Stimulated activated CD4-positive, alpha-beta T cell treated with anti-CD3 and anti-CD28 coated beads, Interleukin-4, amount 100 ng/mL, for 1 hour (primary cell): Measurements from ENCODE around the gene GPHA2.
A peak's percentile ranks its signal among the peaks of the same experiment; 100 is the strongest.

Source experiments
- DNase-seq: peaks from one replicate; pipeline ENCODE4 v3.0.0-alpha.2; 2020

Gene GPHA2

DNA sequence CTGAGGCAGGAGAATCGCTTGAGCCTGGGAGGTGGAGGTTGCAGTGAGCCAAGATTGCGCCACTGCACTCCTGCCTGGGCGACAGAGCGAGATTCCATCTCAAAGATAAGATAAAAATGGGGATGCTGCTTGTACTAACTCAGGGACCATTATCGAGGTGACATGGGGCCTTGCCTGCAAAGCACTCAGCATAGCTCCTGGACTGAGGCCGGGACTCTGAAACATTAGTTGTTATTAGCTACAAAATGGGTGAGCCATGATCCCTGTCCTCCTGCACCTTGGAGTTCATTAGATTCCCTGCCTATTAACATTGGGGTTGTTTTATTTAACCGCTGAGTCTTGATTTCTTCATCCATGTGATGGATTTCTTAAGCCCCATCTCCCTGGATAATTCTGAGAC lies 6.1 kb downstream of the GPHA2 start:
- no peak for DNase-seq

DNA sequence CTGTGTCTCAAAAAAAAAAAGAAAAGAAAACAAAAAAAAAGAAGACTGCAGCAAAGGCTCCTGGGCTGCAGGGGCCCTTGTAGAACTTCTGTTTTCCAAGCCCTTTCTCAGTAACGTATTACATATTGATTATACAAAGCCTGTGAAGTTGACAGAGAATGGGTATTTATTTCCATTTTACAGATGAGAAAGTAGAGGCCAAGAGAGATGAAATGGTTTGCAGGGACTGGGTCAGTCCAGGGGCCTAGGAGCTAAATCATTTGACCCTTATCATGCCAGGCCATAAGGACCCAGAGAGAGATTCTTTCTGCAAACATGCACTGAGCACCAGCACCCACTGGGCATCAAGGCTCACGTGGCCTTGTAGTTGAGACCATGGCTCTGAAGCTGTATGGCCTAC lies 6.7 kb downstream of the GPHA2 start:
- DNase-seq, result no peak

DNA sequence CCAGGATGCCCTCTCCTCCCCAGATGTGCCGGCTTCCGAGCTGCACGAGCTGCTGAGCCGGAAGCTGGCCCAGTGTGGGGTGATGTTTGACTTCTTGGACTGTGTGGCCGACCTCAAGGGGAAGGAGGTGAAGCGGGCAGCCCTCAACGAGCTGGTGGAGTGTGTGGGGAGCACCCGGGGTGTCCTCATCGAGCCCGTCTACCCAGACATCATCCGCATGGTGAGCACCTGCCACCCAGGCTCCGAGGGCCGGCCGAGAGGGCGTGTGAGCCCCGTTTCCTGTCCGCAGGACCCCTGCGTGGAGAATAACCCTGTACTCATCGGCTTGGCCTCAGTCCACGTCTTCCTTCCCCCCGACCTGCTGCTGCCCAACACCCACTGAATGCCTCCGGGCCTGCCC lies 9.0 kb downstream of the GPHA2 start:
- DNase-seq, result no peak

DNA sequence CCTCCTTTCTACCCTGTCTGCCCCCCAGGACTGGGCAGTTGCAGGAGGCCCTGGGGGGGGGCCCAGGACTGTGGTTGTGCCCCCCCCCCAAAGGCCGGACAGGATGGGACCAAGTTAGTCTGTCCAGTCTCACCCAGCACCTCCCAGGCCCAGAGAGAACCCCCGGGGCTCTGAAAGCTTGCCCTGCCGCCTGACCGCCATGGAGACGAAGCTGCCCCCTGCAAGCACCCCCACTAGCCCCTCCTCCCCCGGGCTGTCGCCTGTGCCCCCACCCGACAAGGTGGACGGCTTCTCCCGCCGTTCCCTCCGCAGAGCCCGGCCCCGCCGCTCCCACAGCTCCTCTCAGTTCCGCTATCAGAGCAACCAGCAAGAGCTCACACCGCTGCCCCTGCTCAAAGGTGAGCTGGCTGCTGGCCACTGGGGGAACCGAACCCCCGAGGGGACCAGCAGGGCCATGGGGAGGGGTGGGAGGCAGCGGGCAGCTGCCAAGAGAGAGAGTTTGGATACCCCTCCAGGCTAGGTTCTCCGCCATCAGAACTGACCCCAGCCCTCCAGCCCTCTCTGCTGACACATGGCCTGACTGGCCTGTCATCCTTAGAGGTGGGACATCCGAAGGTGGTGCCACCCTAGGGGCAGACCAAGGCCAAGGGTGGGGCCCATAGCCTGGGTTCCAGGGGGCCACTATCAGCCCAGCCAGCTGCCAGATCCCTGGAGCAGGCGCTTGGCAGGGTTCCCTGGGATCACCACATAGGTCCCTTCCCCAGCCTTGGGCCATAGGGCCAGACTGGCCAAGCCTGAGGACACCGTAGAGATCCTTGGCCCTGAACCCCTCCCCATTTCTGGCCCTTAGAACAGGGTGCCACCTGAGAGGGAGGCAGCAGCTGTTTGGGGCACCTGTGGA lies 9.9 kb downstream of the GPHA2 start:
- DNase-seq, result no peak

DNA sequence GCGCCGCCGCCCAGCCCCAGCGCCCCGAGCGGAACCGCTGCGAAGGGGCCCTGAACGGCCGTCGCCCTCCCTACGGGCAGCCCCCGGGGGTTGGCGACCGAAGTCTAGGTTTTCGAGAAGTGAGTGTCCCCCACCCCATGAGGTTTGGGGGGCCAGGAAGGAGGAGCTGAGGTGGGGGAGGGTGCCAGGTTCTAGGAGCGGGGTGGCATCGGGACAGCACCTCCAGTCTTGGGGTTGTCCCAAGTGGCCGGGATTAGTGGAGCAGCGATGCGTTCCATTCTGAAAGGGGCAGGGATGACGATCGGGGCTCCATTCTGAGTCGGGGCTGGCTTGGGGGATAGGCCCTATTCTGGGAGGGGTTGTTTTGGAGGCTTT lies 10.8 kb downstream of the GPHA2 start:
- no peak for DNase-seq

DNA sequence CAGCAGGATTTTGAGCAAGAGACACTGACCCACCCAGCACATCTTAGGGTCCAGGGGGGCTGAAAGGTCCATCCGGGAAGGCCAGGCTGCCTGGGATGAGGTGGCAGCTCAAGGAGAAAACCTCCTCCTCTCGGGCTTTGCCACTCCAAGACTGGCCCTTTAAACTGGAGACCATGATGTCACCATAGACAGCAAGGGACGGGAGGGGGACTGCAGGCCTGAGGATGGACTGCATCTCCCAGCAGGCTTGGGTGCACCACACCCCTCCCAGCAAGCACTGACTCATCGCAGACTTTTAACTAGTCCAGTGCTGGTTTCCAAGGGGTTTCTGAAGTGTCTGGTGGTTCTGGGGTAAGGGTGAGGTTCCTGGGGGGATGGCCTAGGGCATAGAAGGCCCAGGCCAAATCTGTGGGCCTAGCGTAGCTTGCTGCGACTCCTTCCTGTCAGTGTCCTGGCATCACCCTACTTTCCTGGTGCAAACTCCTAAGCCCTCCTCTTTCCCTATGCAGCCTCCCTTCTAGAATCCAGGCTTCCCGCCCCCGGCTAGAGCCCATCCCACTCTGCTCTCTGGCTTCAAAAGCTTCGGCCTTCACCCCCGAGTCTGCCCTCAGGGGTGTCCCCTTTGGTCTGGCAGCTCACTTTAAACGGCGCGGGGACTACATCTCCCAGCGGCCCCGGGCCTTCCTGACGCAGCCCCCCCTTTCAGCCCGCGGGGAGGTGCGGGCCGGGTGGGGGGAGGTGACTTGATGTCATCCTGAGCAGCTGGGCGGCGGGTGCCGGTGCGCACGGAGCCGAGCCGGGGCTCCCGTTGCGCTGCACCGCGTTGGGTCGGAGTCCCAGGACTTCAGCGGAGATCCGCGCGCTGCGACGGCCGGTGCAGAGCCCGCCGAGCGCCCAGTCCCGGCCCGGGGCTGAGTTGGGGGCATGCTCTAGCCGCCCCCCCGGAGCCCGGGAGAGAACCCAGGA lies 11.5 kb downstream of the GPHA2 start, which contains the start of gene PPP2R5B:
PPP2R5B (plus strand) TSS at position 746 of the 966 bp plus-strand sequence. CDS start 1,046 bp downstream, outside the sequence.
- DNase-seq, result peak; percentile 90

DNA sequence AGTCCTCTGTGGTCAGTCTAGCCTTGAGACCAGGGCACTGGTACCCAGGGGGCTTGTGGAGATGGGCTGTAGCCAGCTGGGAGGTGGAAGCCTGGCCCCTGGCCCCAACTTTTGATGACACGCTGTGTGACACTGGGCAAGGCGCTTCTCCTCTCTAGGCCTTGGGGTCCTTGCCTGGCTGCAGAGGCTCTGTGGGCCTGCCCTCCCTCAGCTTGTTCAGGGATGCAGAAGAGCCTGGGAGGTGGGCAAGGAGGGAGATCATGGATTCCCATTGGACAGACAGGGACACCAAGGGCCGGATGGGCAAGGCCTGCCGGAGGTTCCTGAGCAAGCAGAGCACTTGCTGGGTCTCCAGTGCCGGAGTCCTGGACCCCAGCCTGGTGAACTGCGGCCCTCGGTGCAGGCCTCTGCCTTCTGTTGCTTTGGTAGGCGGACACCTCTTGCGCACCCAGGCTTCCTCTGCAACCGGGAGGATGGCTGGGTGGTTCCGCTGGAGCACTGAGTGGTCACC lies 12.5 kb downstream of the GPHA2 start:
- no peak for DNase-seq

DNA sequence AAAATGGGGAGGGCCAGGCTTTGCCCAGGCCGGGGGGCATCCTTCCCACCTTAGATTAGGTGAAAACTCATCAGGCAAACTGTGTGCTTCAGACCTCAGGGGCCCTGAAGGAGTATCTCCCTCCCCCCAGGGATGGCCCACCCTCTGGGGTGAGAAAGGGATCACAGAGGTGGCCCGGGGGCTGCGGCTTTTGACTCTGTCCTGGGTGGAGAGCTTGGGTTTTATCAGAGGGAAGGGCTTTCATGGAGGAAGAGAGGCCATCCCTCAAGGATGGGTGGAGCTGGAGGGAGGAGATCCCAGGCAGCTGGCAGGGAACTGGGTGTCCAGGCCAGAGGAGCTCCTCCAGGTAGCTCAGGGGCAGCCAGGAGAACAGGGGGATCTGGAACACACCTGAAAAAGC lies 14.3 kb downstream of the GPHA2 start:
- no peak for DNase-seq

DNA sequence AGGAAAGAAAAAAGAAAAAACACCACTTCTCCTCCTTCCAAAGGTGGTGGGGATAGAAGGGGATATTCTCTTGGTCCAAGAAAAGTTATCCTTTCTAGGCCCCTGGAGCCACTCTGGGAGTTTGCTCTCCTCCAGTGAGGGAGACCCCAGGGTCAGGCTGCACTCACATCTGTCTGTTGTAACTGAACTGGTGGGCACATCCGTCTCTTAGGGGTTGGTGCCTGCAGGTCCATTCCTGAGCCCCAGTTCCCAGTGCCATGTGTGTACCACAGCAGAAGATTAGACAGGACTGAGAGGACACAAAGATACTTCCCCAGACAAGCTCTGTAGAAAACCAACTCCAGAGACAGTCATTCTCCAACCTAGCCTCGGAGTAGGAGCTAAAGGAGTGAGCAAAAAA lies 15.6 kb downstream of the GPHA2 start:
- DNase-seq, result no peak

DNA sequence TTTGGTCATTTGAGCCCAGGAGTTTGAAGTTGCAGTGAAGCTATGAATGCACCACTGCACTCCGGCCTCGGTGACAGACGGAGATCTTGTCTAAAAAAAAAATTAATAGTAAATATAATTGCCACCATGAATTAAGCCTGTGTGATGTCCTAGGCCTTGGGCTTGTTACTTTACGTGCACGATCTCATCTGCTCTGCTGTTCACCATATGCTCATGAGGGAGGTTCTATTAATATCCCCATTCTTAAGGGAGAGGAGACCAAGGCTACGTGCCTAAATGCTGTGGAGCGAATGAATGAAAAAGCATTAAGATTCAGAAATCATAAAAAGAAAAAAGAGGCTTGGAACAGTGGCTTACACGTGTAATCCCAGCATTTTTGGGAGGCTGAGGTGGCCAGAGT lies 16.1 kb downstream of the GPHA2 start:
- no peak for DNase-seq

DNA sequence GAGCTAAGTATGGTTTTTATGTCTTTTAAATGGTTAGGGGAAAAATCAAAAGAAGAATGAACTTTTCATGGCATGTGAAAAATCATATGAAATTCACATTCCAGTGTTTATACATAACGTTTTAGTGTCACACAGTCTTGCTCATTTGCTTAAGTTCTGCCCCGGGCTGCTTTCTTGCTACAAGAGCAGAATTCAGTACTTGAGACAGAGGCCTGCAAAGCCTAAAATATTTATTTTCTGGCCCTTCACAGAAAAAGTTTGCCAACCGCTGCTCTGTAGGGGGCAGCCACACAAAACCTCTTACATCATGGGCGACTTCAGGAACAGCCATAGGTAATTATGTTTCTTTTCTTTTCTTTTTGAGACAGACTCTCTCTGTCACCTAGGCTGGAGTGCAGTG lies 17.7 kb downstream of the GPHA2 start:
- no peak for DNase-seq

DNA sequence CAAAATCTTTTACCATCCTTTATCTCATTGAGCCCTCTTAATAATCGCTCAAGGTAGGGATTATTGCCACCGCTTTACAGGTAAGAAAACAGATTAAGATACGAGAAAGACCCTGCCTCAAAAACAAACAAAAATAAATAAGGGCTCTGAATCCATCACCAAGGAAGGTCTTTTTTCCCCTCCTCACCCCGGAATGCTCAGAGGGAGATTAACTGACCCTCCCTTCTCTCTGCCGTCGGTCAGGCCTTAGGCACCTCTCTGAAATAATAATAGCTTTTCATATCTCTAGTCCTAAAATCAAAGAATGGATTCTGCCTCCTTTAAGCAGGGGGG lies 18.1 kb downstream of the GPHA2 start:
- DNase-seq, result no peak

DNA sequence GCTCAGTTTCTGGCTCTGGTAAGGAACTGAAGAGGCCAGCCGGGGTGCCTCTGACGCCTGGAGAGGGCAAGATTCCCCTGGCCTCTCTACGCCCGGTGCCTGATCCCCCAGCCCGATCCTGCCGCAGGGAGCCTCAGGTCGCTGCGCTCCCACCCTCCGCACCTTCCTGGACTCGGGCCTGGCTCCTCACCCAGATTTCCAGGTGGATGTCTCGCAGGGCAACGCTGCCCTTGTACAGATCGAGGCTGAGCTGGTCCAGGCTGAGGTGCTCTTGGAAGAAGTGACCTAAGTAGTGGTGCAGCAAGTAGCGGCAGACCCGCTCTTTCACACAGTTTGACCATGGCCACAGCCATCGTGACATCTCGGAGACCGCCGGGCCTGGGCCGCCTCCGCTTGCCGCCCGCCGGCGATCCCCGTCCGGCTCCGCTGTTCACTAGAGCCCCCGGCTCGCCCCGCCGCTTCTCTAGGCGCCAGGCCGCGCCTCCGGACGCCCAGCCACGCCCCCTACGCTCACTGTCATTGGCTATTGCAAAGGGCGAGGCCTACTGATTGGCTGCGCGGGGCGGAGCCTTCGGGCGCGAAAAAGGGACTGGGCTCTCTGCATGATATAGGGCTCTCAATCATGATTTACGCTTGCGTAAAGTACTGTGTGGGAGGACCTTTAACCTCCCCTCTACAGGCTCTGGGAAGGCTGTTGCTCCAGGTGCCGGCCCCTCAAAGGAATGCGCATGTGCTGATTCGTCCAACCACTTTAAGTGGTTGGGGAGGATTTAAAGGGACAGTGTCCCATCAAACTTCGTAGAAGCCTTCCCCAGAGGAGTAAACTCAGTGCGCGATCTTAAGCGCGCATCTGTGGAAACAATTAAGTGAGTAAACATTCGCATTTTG lies 18.7 kb downstream of the GPHA2 start, which contains the start of gene ATG2A:
ATG2A (minus strand) TSS at position 435 of the 888 bp plus-strand sequence; CDS start at position 361, 74 bp downstream.
- peak; percentile 99 for DNase-seq

DNA sequence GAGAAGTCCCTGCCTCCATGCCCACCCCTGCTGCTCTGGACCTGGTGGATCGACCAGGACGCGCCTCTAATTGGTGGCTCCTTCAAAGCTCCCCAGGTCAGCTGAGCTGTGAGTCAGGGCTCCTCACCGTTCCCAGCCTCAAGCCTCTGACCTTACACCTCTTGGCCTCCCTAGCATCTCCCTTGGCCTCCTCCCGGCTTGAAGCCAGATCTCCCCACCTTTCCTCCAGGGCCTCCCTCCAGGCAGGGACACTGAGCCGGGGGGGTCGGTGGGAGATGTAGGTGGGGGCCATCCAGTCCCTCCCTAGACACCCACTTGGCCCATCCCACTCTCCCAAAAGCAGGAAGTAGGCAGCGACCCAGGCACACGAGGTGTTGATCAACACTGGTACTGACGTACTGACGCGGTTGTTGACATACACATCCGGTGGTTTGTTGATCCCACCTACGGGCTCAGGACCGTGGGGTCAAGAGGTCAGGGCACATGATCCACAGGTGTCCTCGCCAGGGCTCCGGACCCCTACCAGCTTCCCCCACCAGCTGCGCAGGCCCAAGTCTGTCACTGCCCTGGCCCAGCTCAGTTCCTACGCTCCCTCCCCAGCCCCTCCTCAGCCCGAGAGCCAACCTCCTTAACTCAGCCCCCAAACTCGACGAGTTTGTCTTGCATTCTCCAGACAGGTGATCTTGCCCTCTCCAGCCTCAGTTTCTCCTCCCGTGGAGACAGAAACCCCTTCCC lies 19.5 kb downstream of the GPHA2 start:
- no peak for DNase-seq

DNA sequence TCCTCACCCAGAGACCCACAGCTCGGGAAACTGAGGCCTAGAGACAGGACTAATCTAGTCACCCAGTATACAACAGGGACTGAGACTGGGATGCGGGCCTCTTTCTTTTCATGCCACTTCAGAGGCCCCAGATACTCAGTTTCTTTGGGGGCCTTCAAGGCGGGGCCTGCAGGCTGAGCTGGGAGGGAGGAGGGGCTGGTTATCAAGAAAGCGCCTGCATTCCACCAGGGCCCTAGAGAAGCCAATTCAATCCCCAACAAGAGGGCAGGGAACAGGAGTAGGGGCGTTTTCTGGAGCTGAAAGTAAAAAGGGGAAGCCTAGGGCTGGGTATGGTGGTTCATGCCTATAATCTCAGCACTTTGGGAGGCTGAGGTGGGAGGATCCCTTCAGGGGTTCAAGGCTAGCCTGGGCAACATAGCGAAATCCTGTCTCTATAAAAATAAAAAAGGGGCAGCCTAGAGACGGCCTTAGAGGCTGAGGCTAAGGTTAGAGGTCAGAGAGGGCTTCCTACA lies 20.3 kb downstream of the GPHA2 start:
- no peak for DNase-seq

DNA sequence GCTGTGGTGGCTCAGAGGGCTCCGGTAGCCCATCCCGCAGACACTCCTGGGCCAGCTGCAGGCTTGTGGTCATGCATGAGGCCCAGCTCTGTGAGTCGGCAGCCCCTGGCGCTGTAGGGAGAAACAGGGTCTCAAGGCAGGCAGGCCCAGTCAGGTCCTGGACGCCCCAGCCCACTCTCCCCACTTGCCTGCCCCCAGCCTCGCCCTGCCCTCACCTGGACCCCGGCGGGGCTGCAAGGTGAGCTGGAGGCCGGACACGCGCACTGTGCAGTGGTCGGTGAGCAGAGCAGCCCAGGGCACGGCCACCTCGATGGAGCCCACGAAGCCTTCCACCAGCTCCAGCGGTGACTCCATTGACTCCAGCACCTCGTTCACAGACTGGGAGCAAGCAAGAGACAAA lies 21.6 kb downstream of the GPHA2 start:
- no peak for DNase-seq

DNA sequence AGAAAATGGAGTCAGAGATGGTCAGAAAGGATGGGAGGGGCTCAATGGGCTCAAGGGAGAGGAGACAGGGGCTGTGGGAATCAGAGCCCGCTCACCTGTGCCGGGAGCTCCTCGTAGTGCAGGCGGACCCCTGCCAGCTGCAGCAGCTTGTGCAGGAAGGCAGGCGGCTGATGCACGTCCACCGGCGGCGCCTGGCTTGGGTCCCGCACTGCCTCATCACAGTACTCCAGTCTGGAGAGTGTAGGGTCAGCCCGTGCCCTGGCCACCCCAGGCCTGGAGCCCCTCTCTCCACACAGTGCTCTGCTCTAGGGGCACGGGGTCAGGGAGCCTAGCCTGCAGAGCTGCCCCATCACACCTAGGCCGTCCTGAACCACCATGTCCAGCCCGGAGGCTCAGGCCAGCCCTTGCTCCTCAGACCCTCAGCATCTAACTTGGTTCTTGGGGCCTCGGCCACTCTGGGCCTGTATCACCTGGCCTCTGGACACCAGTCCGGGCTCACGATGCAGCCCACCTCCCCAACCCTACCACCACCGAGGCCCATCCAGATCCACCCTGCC lies 22.4 kb downstream of the GPHA2 start:
- no peak for DNase-seq

DNA sequence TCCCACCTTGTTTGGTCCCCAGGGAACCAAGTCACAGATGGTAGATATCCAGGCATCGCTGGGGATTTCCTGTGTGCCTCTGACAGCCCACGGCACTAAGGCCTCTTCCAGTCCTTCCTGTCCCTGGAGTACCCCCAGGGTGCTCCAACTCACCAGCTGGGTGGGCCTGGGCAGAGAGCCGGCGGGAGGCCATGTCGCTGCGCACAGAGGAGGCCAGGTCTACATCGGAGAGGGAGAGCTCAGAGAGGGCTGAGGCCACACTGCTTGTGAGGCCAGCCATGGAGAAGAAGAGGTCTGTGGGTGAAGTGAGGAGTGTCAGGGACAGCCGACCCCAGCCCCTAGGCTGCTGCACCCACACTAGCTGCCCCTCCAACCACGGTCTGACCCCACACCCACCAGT lies 24.0 kb downstream of the GPHA2 start:
- no peak for DNase-seq

DNA sequence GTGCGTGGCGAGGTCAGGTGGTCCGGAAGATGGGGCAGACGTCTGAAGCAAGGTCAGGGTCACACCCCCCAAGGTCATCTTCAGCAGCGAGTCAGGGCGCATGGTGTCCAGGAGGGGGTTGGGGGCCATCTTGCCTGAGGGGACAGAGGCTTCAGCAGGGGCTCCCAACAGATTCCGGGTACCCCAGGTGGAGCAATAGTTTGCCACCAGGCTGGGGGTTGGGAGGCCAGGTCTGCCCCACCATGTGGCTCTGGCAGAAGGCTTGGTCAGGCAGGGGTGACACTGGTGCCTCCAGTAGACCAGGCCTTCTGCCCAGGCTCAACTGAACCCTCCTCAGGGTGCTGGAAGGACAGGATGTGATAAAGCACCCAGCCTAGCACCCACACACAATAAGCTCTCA lies 24.6 kb downstream of the GPHA2 start:
- DNase-seq, result no peak

DNA sequence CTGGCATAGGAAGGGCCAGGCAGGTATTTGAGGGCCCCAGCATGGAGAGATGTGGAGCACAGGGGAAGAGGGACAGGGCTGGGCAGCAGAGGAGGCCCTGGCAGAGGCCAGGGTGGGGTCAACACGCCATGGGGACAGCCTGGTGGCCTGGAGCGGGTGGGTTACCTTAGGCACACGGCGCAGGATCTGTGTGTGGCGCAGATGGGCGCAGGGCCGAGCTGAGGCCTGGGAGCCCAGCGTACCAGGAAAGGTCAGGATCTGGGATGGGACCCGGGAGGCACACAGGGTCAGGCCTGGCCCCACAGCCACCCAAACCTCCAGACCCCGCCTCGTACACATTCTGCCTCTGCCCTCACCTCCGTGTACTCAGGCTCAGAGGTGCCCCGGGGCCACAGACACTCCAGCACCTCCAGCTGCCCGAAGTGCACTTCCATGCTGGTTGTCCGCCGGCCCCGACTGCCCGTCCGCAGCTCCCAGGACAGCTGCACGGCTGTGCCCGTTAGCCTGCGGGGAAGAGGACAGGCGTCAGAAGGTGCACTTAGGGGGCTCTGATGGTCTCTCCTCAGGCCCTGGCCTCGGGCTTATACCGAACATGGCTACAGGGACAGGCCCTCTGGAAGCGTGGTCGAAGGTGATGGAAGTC lies 25.1 kb downstream of the GPHA2 start:
- DNase-seq, result no peak
